IPS-20b (cell line): ENCODE results near the gene ADI1.

Experiments used
- H3K27ac ChIP-seq: one replicate; pipeline ENCODE4 v1.5.1; 2013; ENCODE audit warnings: low read length
- H3K27me3 ChIP-seq: 2 replicates; pipeline ENCODE4 v1.6.1; 2013; ENCODE audit warnings: mild to moderate bottlenecking, low read length, inconsistent platforms; ENCODE audit not compliant: insufficient read depth
- H3K36me3 ChIP-seq: 2 replicates; pipeline ENCODE4 v1.6.1; 2013; ENCODE audit warnings: low read depth, mild to moderate bottlenecking, inconsistent platforms, low read length, moderate library complexity; ENCODE audit not compliant: insufficient read depth
- H3K4me1 ChIP-seq: 2 replicates; pipeline ENCODE4 v1.6.1; 2013; ENCODE audit warnings: mild to moderate bottlenecking, control low read depth, inconsistent platforms, low read length, moderate library complexity; ENCODE audit not compliant: insufficient read depth
- H3K4me3 ChIP-seq: 2 replicates; pipeline ENCODE4 v1.5.1; 2013; ENCODE audit warnings: mild to moderate bottlenecking, low read length, inconsistent platforms
- H3K9ac ChIP-seq: 2 replicates; pipeline ENCODE4 v1.6.1; 2013; ENCODE audit warnings: low read depth, mild to moderate bottlenecking, inconsistent platforms, low read length, moderate library complexity
- H3K9me3 ChIP-seq: 2 replicates; pipeline ENCODE4 v1.6.1; 2013; ENCODE audit warnings: mild to moderate bottlenecking, low read depth, low read length, inconsistent platforms; ENCODE audit not compliant: insufficient read depth

ADI1 gene

GRCh38 chr2:3519255-3520205 lies at the start of gene ADI1:
TSS of gene ADI1 (minus strand) at chr2:3519531. CDS start at chr2:3519487, 44 bp downstream.
- H3K36me3 ChIP-seq, result peaks cover 4% of the 10 kb centered on the region; the same call in 1 of the 2 replicates
- no peaks in the 10 kb centered on the region; the same call in 1 of the 2 replicates for H3K9me3 ChIP-seq
- H3K4me1 ChIP-seq, result peaks cover 3% of the 10 kb centered on the region; the same call in 1 of the 2 replicates
- peak within 1 kb of the TSS; percentile 76 for H3K27ac ChIP-seq
- H3K27me3 ChIP-seq, result peaks cover 13% of the 10 kb centered on the region; the same call in 1 of the 2 replicates
- H3K4me3 ChIP-seq, result peak within 1 kb of the TSS; percentile 83
- peak within 1 kb of the TSS; percentile 79 for H3K9ac ChIP-seq

GRCh38 chr2:3566806-3567205 lies 47.5 kb upstream of the ADI1 start:
- Histone ChIP-seq H3K36me3 (no peaks in the 10 kb centered on the region), H3K27ac (no peak overlapping the region), H3K4me1 (no peaks in the 10 kb centered on the region), H3K4me3 (no peak overlapping the region), H3K9me3 (no peaks in the 10 kb centered on the region), H3K9ac (no peak overlapping the region), H3K27me3 (no peaks in the 10 kb centered on the region)

GRCh38 chr2:3565117-3565516 lies 45.8 kb upstream of the ADI1 start:
- Histone ChIP-seq H3K27me3 (no peaks in the 10 kb centered on the region), H3K4me3 (no peak overlapping the region), H3K9ac (no peak overlapping the region), H3K9me3 (no peaks in the 10 kb centered on the region), H3K27ac (no peak overlapping the region), H3K4me1 (no peaks in the 10 kb centered on the region), H3K36me3 (peaks cover 7% of the 10 kb centered on the region; the same call in 1 of the 2 replicates)

- no peaks in the 10 kb centered on the region for H3K27me3 ChIP-seq
- H3K4me3 ChIP-seq, result no peak overlapping the region
- H3K9ac ChIP-seq, result no peak overlapping the region
Measured at GRCh38 chr2:3563521-3563976, 44.2 kb upstream of the ADI1 start.

GRCh38 chr2:3558205-3559014 lies 39.1 kb upstream of the ADI1 start, which contains the start of gene RNASEH1:
TSS of gene RNASEH1 (minus strand) at chr2:3558333. CDS start at chr2:3558260, 73 bp downstream.
- H3K9ac ChIP-seq, result peak within 1 kb of the TSS; percentile 91
- no peaks in the 10 kb centered on the region for H3K27me3 ChIP-seq
- H3K27ac ChIP-seq, result peak within 1 kb of the TSS; percentile 79
- H3K4me1 ChIP-seq, result peaks cover 5% of the 10 kb centered on the region; the same call in 1 of the 2 replicates
- H3K9me3 ChIP-seq, result no peaks in the 10 kb centered on the region
- peaks cover 43% of the 10 kb centered on the region for H3K36me3 ChIP-seq
- peak within 1 kb of the TSS; percentile 91 for H3K4me3 ChIP-seq

More at GRCh38 chr2:3563521-3563976, 44.2 kb upstream of the ADI1 start:
- Histone ChIP-seq H3K27ac (no peak overlapping the region), H3K9me3 (no peaks in the 10 kb centered on the region), H3K36me3 (peaks cover 9% of the 10 kb centered on the region; the same call in 1 of the 2 replicates), H3K4me1 (peaks cover 5% of the 10 kb centered on the region; the same call in 1 of the 2 replicates)

GRCh38 chr2:3557639-3558204 lies 38.4 kb upstream of the ADI1 start:
- Histone ChIP-seq H3K4me1 (peaks cover 5% of the 10 kb centered on the region; the same call in 1 of the 2 replicates), H3K36me3 (peaks cover 49% of the 10 kb centered on the region), H3K4me3 (peak overlapping the region; percentile 91), H3K27me3 (no peaks in the 10 kb centered on the region), H3K9me3 (no peaks in the 10 kb centered on the region), H3K27ac (peak overlapping the region; percentile 79), H3K9ac (peak overlapping the region; percentile 91)

- no peak overlapping the region for H3K4me3 ChIP-seq
- no peaks in the 10 kb centered on the region for H3K9me3 ChIP-seq
- H3K4me1 ChIP-seq, result no peaks in the 10 kb centered on the region; the same call in 1 of the 2 replicates
- H3K36me3 ChIP-seq, result peaks cover 76% of the 10 kb centered on the region
- no peak overlapping the region for H3K27ac ChIP-seq
- no peaks in the 10 kb centered on the region for H3K27me3 ChIP-seq
- H3K9ac ChIP-seq, result no peak overlapping the region
Measured at GRCh38 chr2:3553946-3554345, 34.6 kb upstream of the ADI1 start.

GRCh38 chr2:3547915-3548314 lies 28.6 kb upstream of the ADI1 start:
- Histone ChIP-seq H3K4me3 (no peak overlapping the region), H3K9me3 (no peaks in the 10 kb centered on the region), H3K9ac (no peak overlapping the region), H3K27me3 (no peaks in the 10 kb centered on the region), H3K4me1 (no peaks in the 10 kb centered on the region), H3K27ac (no peak overlapping the region), H3K36me3 (peaks cover 97% of the 10 kb centered on the region)

GRCh38 chr2:3545788-3546478 lies 26.6 kb upstream of the ADI1 start:
- Histone ChIP-seq H3K4me3 (no peak overlapping the region), H3K36me3 (peaks cover 95% of the 10 kb centered on the region), H3K27ac (no peak overlapping the region)

GRCh38 chr2:3543023-3543683 lies 23.8 kb upstream of the ADI1 start:
- Histone ChIP-seq H3K27ac (no peak overlapping the region), H3K9ac (no peak overlapping the region), H3K4me3 (no peak overlapping the region), H3K27me3 (no peaks in the 10 kb centered on the region), H3K4me1 (no peaks in the 10 kb centered on the region), H3K36me3 (peaks cover 81% of the 10 kb centered on the region), H3K9me3 (no peaks in the 10 kb centered on the region)

More at GRCh38 chr2:3545788-3546478, 26.6 kb upstream of the ADI1 start:
- no peaks in the 10 kb centered on the region for H3K9me3 ChIP-seq
- no peaks in the 10 kb centered on the region for H3K27me3 ChIP-seq
- H3K9ac ChIP-seq, result no peak overlapping the region
- H3K4me1 ChIP-seq, result no peaks in the 10 kb centered on the region
